Activated T-helper 1 cell treated with anti-CD3 and anti-CD28 coated beads, Interleukin-2, amount 50 U/mL, for 16 hours (primary cell): ENCODE results near the gene MS4A10.

ENCODE experiments used
- DNase-seq, 2 donors: peaks; one replicate each; pipeline ENCODE4 v3.0.0-alpha.2; 2020; ENCODE audit warnings: low read depth in 1 of 2, low spot score in 1 of 2

Gene MS4A10

GRCh38 chr11:60786811-60787567 is 1.9 kb downstream of the MS4A10 start:
- no peak for DNase-seq

- no peak for DNase-seq
Measured at GRCh38 chr11:60788401-60789125, 3.4 kb downstream of the MS4A10 start.

- no peak for DNase-seq
Measured at GRCh38 chr11:60790726-60791125, 5.6 kb downstream of the MS4A10 start.

- no peak for DNase-seq
Measured at GRCh38 chr11:60791153-60791933, 6.2 kb downstream of the MS4A10 start.

- DNase-seq = no peak
Measured at GRCh38 chr11:60792521-60792920, 7.4 kb downstream of the MS4A10 start.

GRCh38 chr11:60795291-60795690 is 10.2 kb downstream of the MS4A10 start:
- DNase-seq = no peak

GRCh38 chr11:60797846-60798630 is 12.9 kb downstream of the MS4A10 start:
- no peak for DNase-seq

GRCh38 chr11:60798631-60799030 is 13.5 kb downstream of the MS4A10 start:
- DNase-seq = no peak

- no peak for DNase-seq
Measured at GRCh38 chr11:60801194-60801593, 16.1 kb downstream of the MS4A10 start.

- DNase-seq = no peak
Measured at GRCh38 chr11:60803273-60803936, 18.3 kb downstream of the MS4A10 start.

GRCh38 chr11:60809249-60809648 is 24.1 kb downstream of the MS4A10 start:
- no peak for DNase-seq

- DNase-seq = no peak
Measured at GRCh38 chr11:60809691-60810090, 24.6 kb downstream of the MS4A10 start.

- DNase-seq = no peak
Measured at GRCh38 chr11:60810151-60810550, 25.0 kb downstream of the MS4A10 start.

GRCh38 chr11:60810569-60810968 is 25.4 kb downstream of the MS4A10 start:
- no peak for DNase-seq

- no peak for DNase-seq
Measured at GRCh38 chr11:60813324-60813723, 28.2 kb downstream of the MS4A10 start.

- DNase-seq = no peak
Measured at GRCh38 chr11:60814112-60814511, 29.0 kb downstream of the MS4A10 start.

GRCh38 chr11:60816590-60817157 is 31.5 kb downstream of the MS4A10 start:
- DNase-seq = no peak

GRCh38 chr11:60818057-60818456 is 32.9 kb downstream of the MS4A10 start:
- DNase-seq = no peak

- DNase-seq = no peak
Measured at GRCh38 chr11:60821827-60822599, 36.9 kb downstream of the MS4A10 start.
